ENCODE measurements around the gene ARHGAP6. TPM values are rescaled to one million over a fixed set of nuclear protein-coding genes. Genes with fewer than 3 reads are reported as not detected.
"Not testable (repeated sequence)": the region's sequence is repeated elsewhere in the genome, so short reads cannot be mapped to it uniquely, and the experiment has no call there.

ARHGAP6 gene
- total and polyA plus RNA-seq, 2 experiments from 2014 or later, result 0.26 to 0.59 TPM

- H3K79me2 ChIP-seq (replicated peaks; ENCODE audit: insufficient read depth); H3K4me2 ChIP-seq; H3K27ac ChIP-seq (ENCODE audit: low read depth); H3K4me3 Mint-ChIP-seq; DNase-seq (ENCODE audit: low spot score); H2AFZ ChIP-seq; H3K9me2 ChIP-seq (ENCODE audit: insufficient read depth); H3F3A ChIP-seq (replicated peaks; ENCODE audit: low read depth); H3K27ac Mint-ChIP-seq; H3K36me3 Mint-ChIP-seq (ENCODE audit: low read depth); H3K9me3 Mint-ChIP-seq; H3K27me3 ChIP-seq (ENCODE audit: insufficient read depth); H3K27me3 Mint-ChIP-seq (ENCODE audit: insufficient read depth, low read depth, poor library complexity); H3K36me3 ChIP-seq (ENCODE audit: insufficient read depth); H4K20me1 ChIP-seq (replicated peaks; ENCODE audit: insufficient read depth); ATAC-seq; H3K4me3 ChIP-seq; H3K4me1 ChIP-seq (ENCODE audit: insufficient read depth); H3K4me1 Mint-ChIP-seq: not testable (repeated sequence)
Observed at GRCh38 chrX:11519234-11519633, 146.5 kb downstream of the ARHGAP6 start.

- Histone ChIP-seq H3K9me2 (ENCODE audit: insufficient read depth) (no peaks in the 10 kb centered on the region), H3K27ac (ENCODE audit: low read depth) (no peak overlapping the region), H3K79me2 (replicated peaks; ENCODE audit: insufficient read depth) (no peaks in the 10 kb centered on the region), H3K4me2 (no peak overlapping the region), H3K27me3 (ENCODE audit: insufficient read depth) (no peaks in the 10 kb centered on the region), H3K36me3 (ENCODE audit: insufficient read depth) (no peaks in the 10 kb centered on the region), H3K4me3 (no peak overlapping the region), H4K20me1 (replicated peaks; ENCODE audit: insufficient read depth) (no peaks in the 10 kb centered on the region), H3K4me1 (ENCODE audit: insufficient read depth) (no peaks in the 10 kb centered on the region), H3F3A (replicated peaks; ENCODE audit: low read depth) (no peaks in the 10 kb centered on the region), H2AFZ (no peak overlapping the region)
- ATAC-seq (no peak), DNase-seq (ENCODE audit: low spot score) (no peak)
- H3K36me3 Mint-ChIP-seq (ENCODE audit: low read depth), result no peaks in the 10 kb centered on the region
- no peaks in the 10 kb centered on the region for H3K9me3 Mint-ChIP-seq
- no peaks in the 10 kb centered on the region for H3K27me3 Mint-ChIP-seq (ENCODE audit: insufficient read depth, low read depth, poor library complexity)
- no peaks in the 10 kb centered on the region for H3K4me1 Mint-ChIP-seq
- H3K27ac Mint-ChIP-seq, result no peak overlapping the region
- no peak overlapping the region for H3K4me3 Mint-ChIP-seq
- no peak for TF ChIP-seq CREB1 (CRISPR knock-in tag; IDR thresholded peaks at IDR 0.05; ENCODE audit: low read depth)
- no peak for TF ChIP-seq NANOG (IDR thresholded peaks at IDR 0.05; ENCODE audit: borderline replicate concordance)
- no peak for TF ChIP-seq ZNF114 (CRISPR knock-in tag; IDR thresholded peaks at IDR 0.05)
- no peak for TF ChIP-seq ZNF331 (CRISPR knock-in tag; IDR thresholded peaks at IDR 0.05; ENCODE audit: low read depth)
- no peak for TF ChIP-seq CTCF (conservative IDR thresholded peaks at IDR 0.05; ENCODE audit: low read depth in 2 of 2)
- TF ChIP-seq STAT1 (IDR thresholded peaks at IDR 0.05; ENCODE audit: unreplicated experiment), result no peak
- TF ChIP-seq, protein P1, sequence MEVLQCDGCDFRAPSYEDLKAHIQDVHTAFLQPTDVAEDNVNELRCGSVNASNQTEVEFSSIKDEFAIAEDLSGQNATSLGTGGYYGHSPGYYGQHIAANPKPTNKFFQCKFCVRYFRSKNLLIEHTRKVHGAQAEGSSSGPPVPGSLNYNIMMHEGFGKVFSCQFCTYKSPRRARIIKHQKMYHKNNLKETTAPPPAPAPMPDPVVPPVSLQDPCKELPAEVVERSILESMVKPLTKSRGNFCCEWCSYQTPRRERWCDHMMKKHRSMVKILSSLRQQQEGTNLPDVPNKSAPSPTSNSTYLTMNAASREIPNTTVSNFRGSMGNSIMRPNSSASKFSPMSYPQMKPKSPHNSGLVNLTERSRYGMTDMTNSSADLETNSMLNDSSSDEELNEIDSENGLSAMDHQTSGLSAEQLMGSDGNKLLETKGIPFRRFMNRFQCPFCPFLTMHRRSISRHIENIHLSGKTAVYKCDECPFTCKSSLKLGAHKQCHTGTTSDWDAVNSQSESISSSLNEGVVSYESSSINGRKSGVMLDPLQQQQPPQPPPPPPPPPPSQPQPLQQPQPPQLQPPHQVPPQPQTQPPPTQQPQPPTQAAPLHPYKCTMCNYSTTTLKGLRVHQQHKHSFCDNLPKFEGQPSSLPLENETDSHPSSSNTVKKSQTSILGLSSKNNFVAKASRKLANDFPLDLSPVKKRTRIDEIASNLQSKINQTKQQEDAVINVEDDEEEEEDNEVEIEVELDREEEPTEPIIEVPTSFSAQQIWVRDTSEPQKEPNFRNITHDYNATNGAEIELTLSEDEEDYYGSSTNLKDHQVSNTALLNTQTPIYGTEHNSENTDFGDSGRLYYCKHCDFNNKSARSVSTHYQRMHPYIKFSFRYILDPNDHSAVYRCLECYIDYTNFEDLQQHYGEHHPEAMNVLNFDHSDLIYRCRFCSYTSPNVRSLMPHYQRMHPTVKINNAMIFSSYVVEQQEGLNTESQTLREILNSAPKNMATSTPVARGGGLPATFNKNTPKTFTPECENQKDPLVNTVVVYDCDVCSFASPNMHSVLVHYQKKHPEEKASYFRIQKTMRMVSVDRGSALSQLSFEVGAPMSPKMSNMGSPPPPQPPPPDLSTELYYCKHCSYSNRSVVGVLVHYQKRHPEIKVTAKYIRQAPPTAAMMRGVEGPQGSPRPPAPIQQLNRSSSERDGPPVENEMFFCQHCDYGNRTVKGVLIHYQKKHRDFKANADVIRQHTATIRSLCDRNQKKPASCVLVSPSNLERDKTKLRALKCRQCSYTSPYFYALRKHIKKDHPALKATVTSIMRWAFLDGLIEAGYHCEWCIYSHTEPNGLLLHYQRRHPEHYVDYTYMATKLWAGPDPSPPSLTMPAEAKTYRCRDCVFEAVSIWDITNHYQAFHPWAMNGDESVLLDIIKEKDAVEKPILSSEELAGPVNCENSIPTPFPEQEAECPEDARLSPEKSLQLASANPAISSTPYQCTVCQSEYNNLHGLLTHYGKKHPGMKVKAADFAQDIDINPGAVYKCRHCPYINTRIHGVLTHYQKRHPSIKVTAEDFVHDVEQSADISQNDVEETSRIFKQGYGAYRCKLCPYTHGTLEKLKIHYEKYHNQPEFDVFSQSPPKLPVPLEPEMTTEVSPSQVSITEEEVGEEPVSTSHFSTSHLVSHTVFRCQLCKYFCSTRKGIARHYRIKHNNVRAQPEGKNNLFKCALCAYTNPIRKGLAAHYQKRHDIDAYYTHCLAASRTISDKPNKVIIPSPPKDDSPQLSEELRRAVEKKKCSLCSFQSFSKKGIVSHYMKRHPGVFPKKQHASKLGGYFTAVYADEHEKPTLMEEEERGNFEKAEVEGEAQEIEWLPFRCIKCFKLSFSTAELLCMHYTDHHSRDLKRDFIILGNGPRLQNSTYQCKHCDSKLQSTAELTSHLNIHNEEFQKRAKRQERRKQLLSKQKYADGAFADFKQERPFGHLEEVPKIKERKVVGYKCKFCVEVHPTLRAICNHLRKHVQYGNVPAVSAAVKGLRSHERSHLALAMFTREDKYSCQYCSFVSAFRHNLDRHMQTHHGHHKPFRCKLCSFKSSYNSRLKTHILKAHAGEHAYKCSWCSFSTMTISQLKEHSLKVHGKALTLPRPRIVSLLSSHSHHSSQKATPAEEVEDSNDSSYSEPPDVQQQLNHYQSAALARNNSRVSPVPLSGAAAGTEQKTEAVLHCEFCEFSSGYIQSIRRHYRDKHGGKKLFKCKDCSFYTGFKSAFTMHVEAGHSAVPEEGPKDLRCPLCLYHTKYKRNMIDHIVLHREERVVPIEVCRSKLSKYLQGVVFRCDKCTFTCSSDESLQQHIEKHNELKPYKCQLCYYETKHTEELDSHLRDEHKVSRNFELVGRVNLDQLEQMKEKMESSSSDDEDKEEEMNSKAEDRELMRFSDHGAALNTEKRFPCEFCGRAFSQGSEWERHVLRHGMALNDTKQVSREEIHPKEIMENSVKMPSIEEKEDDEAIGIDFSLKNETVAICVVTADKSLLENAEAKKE (CRISPR knock-in tag; IDR thresholded peaks at IDR 0.05), result no peak
- TF ChIP-seq POLR2AphosphoS5 (IDR thresholded peaks at IDR 0.05; ENCODE audit: low read depth), result no peak
- TF ChIP-seq JUNB (IDR thresholded peaks at IDR 0.05; ENCODE audit: unreplicated experiment), result no peak
- no peak for TF ChIP-seq ETS1 (IDR thresholded peaks at IDR 0.05)
- TF ChIP-seq EZH2phosphoT487 (IDR thresholded peaks at IDR 0.05; ENCODE audit: unreplicated experiment), result no peak
- no peak for TF ChIP-seq EZH2 (IDR thresholded peaks at IDR 0.05; ENCODE audit: low read depth, unreplicated experiment)
Observed at GRCh38 chrX:11509786-11510185, 155.9 kb downstream of the ARHGAP6 start.
